ENCODE measurements around the gene FMN1. TPM values are rescaled to one million over a fixed set of nuclear protein-coding genes. Genes with fewer than 3 reads are reported as not detected.
A peak's percentile ranks its signal among the peaks of the same experiment; 100 is the strongest.

Gene FMN1
- total RNA-seq, 1 donor from 2014 or later: 4.0 TPM

DNA sequence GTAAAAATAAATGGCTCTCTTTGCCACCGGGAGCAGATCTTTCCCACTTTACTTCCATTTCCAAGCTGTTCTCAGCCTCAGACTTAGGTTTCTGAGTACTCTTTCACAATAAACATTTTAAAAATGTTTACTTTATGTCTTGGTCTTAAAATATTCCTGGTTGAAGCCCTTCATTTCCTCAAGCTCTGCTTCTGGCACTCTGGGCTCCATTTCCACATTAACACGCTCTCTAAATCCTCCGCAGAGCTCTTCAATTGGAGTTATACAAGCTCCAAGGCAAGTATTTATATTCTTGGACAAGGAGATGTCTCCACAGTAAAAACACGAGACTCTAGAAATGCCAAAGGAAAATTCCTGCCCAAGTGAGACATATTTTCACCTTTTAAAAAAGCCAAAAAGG is 307.4 kb downstream of the FMN1 start:
- no peak for DNase-seq (ENCODE audit: low spot score)
- Mint-ChIP-seq H3K27me3 (ENCODE audit: low read depth) (no peaks in the 10 kb centered on the region), H3K4me3 (ENCODE audit: unreplicated experiment) (no peak overlapping the region)

DNA sequence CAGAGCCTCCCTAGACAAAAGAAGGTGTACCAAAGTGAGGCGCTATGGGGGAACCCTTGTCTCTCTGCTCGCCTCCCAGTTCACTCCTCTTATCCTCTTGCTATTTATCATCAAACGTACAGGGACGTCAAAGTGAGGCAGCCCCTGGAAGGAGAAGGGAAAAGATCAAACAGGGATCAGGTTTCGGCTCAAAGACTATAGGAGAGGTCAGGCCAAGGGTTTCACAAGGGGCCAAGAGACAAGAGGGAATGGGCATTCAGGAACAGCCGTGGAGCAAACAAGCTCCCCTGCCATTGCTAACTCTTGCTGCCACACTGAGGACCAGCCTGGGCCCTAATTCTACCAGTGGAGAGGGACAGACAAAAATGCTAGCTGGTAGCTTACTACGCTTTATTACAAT is 308.1 kb downstream of the FMN1 start:
- peaks cover 2% of the 10 kb centered on the region for H3K36me3 Mint-ChIP-seq (ENCODE audit: low read depth)
- H3K4me1 Mint-ChIP-seq (ENCODE audit: low read depth): peaks cover 18% of the 10 kb centered on the region
- no peak overlapping the region for H3K27ac Mint-ChIP-seq (ENCODE audit: unreplicated experiment)
- TF ChIP-seq, protein P1, sequence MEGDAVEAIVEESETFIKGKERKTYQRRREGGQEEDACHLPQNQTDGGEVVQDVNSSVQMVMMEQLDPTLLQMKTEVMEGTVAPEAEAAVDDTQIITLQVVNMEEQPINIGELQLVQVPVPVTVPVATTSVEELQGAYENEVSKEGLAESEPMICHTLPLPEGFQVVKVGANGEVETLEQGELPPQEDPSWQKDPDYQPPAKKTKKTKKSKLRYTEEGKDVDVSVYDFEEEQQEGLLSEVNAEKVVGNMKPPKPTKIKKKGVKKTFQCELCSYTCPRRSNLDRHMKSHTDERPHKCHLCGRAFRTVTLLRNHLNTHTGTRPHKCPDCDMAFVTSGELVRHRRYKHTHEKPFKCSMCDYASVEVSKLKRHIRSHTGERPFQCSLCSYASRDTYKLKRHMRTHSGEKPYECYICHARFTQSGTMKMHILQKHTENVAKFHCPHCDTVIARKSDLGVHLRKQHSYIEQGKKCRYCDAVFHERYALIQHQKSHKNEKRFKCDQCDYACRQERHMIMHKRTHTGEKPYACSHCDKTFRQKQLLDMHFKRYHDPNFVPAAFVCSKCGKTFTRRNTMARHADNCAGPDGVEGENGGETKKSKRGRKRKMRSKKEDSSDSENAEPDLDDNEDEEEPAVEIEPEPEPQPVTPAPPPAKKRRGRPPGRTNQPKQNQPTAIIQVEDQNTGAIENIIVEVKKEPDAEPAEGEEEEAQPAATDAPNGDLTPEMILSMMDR (IDR thresholded peaks at IDR 0.05): no peak
- no peaks in the 10 kb centered on the region for H3K27me3 Mint-ChIP-seq (ENCODE audit: low read depth)
- H3K4me3 Mint-ChIP-seq (ENCODE audit: unreplicated experiment): no peak overlapping the region
- no peak for DNase-seq (ENCODE audit: low spot score)
- H3K9me3 Mint-ChIP-seq (ENCODE audit: low read depth): no peaks in the 10 kb centered on the region

More for the DNA sequence above, 307.4 kb downstream of the FMN1 start:
- Mint-ChIP-seq H3K36me3 (ENCODE audit: low read depth) (peaks cover 2% of the 10 kb centered on the region), H3K9me3 (ENCODE audit: low read depth) (no peaks in the 10 kb centered on the region), H3K27ac (ENCODE audit: unreplicated experiment) (peak overlapping the region; percentile 78), H3K4me1 (ENCODE audit: low read depth) (peaks cover 18% of the 10 kb centered on the region)
- TF ChIP-seq, protein P1 (IDR thresholded peaks at IDR 0.05): no peak

DNA sequence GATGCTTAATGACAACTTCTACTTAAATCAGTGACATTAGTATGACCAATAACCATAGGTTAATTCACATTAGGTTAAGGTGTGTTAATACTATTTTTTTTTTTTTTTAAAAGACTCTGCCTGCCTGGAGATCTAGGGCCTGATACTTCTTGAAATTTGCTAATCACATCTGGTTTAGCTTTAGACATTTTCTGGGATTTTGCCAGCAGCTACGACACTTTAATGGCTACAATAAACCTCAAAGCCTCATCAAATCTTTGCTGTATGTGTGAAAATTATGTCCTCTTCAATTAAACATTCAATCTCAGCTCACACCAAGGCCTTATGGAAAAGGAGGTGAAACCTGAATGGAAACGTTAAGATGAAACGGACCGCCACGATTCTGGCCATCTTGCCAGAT is 308.8 kb downstream of the FMN1 start:
- Mint-ChIP-seq H3K9me3 (ENCODE audit: low read depth) (no peaks in the 10 kb centered on the region), H3K27me3 (ENCODE audit: low read depth) (no peaks in the 10 kb centered on the region), H3K4me3 (ENCODE audit: unreplicated experiment) (no peak overlapping the region), H3K27ac (ENCODE audit: unreplicated experiment) (no peak overlapping the region), H3K36me3 (ENCODE audit: low read depth) (peaks cover 2% of the 10 kb centered on the region), H3K4me1 (ENCODE audit: low read depth) (peaks cover 18% of the 10 kb centered on the region)
- DNase-seq (ENCODE audit: low spot score): no peak
- TF ChIP-seq, protein P1 (IDR thresholded peaks at IDR 0.05): no peak

DNA sequence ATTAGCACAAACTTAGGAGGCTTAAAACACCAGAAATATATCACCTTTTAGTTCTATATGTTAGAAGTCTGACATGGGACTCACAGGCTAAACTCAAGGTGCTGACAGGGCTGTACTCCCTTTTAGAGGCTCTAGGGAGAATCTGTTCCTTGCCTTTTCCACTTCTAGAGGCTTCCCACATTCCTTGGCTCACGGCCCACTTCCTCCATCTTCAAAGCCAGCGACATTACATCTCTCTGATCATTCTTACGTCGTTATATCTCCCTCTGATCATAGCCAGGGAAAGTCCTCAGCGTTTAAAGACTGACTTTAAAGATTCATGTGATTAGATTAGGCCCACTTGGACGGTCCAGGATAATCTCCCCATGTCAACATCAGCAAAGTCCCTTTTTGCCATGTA is 310.4 kb downstream of the FMN1 start:
- H3K36me3 Mint-ChIP-seq (ENCODE audit: low read depth): peaks cover 2% of the 10 kb centered on the region

DNA sequence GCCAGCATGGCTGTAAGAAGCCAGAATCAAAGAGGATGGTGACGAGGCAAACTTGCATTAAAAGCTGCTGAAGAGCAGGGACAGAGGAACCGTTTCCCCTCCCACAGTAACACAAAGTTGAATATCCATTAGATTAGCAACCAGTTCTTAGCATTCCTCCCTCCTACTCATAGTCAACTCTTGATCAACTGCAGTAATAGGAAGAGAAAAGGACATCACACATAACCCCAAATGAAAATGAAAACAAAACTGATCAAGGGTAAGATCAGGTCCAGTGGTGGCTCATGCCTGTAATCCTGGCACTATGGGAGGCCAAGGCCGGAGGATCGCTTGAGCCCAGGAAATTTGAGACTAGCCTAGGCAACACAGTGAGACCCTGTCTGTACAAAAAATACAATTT is 311.6 kb downstream of the FMN1 start:
- TF ChIP-seq, protein P1 (IDR thresholded peaks at IDR 0.05): no peak
- Mint-ChIP-seq H3K9me3 (ENCODE audit: low read depth) (no peaks in the 10 kb centered on the region), H3K36me3 (ENCODE audit: low read depth) (peaks cover 2% of the 10 kb centered on the region), H3K27me3 (ENCODE audit: low read depth) (no peaks in the 10 kb centered on the region), H3K4me3 (ENCODE audit: unreplicated experiment) (no peak overlapping the region), H3K27ac (ENCODE audit: unreplicated experiment) (no peak overlapping the region), H3K4me1 (ENCODE audit: low read depth) (peaks cover 43% of the 10 kb centered on the region)
- no peak for DNase-seq (ENCODE audit: low spot score)

More for the DNA sequence above, 310.4 kb downstream of the FMN1 start:
- no peaks in the 10 kb centered on the region for H3K9me3 Mint-ChIP-seq (ENCODE audit: low read depth)
- no peak overlapping the region for H3K4me3 Mint-ChIP-seq (ENCODE audit: unreplicated experiment)
- H3K27me3 Mint-ChIP-seq (ENCODE audit: low read depth): no peaks in the 10 kb centered on the region
- peaks cover 32% of the 10 kb centered on the region for H3K4me1 Mint-ChIP-seq (ENCODE audit: low read depth)
- H3K27ac Mint-ChIP-seq (ENCODE audit: unreplicated experiment): no peak overlapping the region
- TF ChIP-seq, protein P1 (IDR thresholded peaks at IDR 0.05): no peak
- no peak for DNase-seq (ENCODE audit: low spot score)

All from chondrocyte (in vitro differentiated cells).